ENCODE measurements around the gene SKI. TPM values are rescaled to one million over a fixed set of nuclear protein-coding genes. Genes with fewer than 3 reads are reported as not detected.

SKI gene
- total and polyA plus RNA-seq, 9 of the 15 experiments (the other 6 are each of a cell fraction or from before 2014, with no cell fraction given) = 0.10 to 60.5 (median 4.6) TPM

- TF ChIP-seq ETS2 (tag; IDR thresholded peaks at IDR 0.05; ENCODE audit: borderline replicate concordance, poor library complexity, severe bottlenecking) = no peak
- TF ChIP-seq THRA (IDR thresholded peaks at IDR 0.05) = no peak
- TF ChIP-seq FOXK2 (conservative IDR thresholded peaks at IDR 0.05 in 1 of 2, IDR thresholded peaks at IDR 0.05 in 1 of 2; ENCODE audit: low read depth in 2 of 2) = no peak; a peak in 1 of 4 replicates
- TF ChIP-seq ZNF140 (CRISPR knock-in tag; IDR thresholded peaks at IDR 0.05) = no peak
- no peak for TF ChIP-seq MIER1 (IDR thresholded peaks at IDR 0.05; ENCODE audit: low read depth)
- no peak; the same call in 1 of the 2 replicates for TF ChIP-seq TCF3 (CRISPR knock-in tag; IDR thresholded peaks at IDR 0.05)
- TF ChIP-seq TAL1 (IDR thresholded peaks at IDR 0.05) = no peak
- no peak for TF ChIP-seq PHTF2 (CRISPR knock-in tag; IDR thresholded peaks at IDR 0.05)
- TF ChIP-seq, protein P1, sequence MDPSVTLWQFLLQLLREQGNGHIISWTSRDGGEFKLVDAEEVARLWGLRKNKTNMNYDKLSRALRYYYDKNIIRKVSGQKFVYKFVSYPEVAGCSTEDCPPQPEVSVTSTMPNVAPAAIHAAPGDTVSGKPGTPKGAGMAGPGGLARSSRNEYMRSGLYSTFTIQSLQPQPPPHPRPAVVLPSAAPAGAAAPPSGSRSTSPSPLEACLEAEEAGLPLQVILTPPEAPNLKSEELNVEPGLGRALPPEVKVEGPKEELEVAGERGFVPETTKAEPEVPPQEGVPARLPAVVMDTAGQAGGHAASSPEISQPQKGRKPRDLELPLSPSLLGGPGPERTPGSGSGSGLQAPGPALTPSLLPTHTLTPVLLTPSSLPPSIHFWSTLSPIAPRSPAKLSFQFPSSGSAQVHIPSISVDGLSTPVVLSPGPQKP (CRISPR knock-in tag; IDR thresholded peaks at IDR 0.05) = no peak
- TF ChIP-seq IFI16 (CRISPR knock-in tag; IDR thresholded peaks at IDR 0.05) = no peak
- no peak for TF ChIP-seq ZNF707 (CRISPR knock-in tag; conservative IDR thresholded peaks at IDR 0.05)
- no peak for TF ChIP-seq ZC3H4 (CRISPR knock-in tag; IDR thresholded peaks at IDR 0.05; ENCODE audit: borderline replicate concordance)
- no peak for TF ChIP-seq ARID3A (IDR thresholded peaks at IDR 0.05; ENCODE audit: borderline replicate concordance, low read depth, low read length)
- TF ChIP-seq ZNF324 (CRISPR knock-in tag; IDR thresholded peaks at IDR 0.05) = no peak
- no peak for TF ChIP-seq SMARCC2 (IDR thresholded peaks at IDR 0.05; ENCODE audit: low read depth)
- no peak for TF ChIP-seq PRPF4 (IDR thresholded peaks at IDR 0.05; ENCODE audit: insufficient read depth, low read depth, low read length, poor library complexity, severe bottlenecking)
- no peak for TF ChIP-seq PTTG1 (tag; IDR thresholded peaks at IDR 0.05; ENCODE audit: low read depth)
- no peak for TF ChIP-seq ETS1 (conservative IDR thresholded peaks at IDR 0.05; ENCODE audit: control insufficient read depth, low read depth, low read length)
- no peak for TF ChIP-seq BRD4 (IDR thresholded peaks at IDR 0.05)
- peak; percentile 50; the same call in 1 of the 2 replicates for TF ChIP-seq ELF1 (tag; IDR thresholded peaks at IDR 0.05)
- no peak; the same call in 1 of the 2 replicates for TF ChIP-seq SPI1 (IDR thresholded peaks at IDR 0.05; ENCODE audit: borderline replicate concordance, low read depth, low read length)
- peak; percentile 62; the same call in 1 of the 2 replicates for TF ChIP-seq MTA1 (IDR thresholded peaks at IDR 0.05; ENCODE audit: borderline replicate concordance)
- no peak for TF ChIP-seq ZC3H11A (IDR thresholded peaks at IDR 0.05; ENCODE audit: low read depth, low read length)
Observed at GRCh38 chr1:2212532-2213491, 15.3 kb upstream of the SKI start (continued).

Data from K562 (cell line).